Measurements from ENCODE around the gene TBCE.
"Not testable (repeated sequence)": the region's sequence is repeated elsewhere in the genome, so short reads cannot be mapped to it uniquely, and the experiment has no call there.

GRCh38 chr1:235469897-235470296, 102.7 kb downstream of the TBCE start:
- TF ChIP-seq CTCF, POLR2A, EP300 (IDR thresholded peaks at IDR 0.05): not testable (repeated sequence)
